ENCODE measurements around the gene MCM5.

GRCh38 chr22:35456757-35457156, 56.8 kb downstream of the MCM5 start:
- TF ChIP-seq, protein P1, sequence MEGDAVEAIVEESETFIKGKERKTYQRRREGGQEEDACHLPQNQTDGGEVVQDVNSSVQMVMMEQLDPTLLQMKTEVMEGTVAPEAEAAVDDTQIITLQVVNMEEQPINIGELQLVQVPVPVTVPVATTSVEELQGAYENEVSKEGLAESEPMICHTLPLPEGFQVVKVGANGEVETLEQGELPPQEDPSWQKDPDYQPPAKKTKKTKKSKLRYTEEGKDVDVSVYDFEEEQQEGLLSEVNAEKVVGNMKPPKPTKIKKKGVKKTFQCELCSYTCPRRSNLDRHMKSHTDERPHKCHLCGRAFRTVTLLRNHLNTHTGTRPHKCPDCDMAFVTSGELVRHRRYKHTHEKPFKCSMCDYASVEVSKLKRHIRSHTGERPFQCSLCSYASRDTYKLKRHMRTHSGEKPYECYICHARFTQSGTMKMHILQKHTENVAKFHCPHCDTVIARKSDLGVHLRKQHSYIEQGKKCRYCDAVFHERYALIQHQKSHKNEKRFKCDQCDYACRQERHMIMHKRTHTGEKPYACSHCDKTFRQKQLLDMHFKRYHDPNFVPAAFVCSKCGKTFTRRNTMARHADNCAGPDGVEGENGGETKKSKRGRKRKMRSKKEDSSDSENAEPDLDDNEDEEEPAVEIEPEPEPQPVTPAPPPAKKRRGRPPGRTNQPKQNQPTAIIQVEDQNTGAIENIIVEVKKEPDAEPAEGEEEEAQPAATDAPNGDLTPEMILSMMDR (IDR thresholded peaks at IDR 0.05) = no peak
- TF ChIP-seq POLR2A (IDR thresholded peaks at IDR 0.05) = no peak
